PC-3 (cell line): Measurements from ENCODE around the gene RHOT2. TPM values are rescaled to one million over a fixed set of nuclear protein-coding genes. Genes with fewer than 3 reads are reported as not detected.

Experiments
- ATAC-seq: fragments of 200-7000 bp; cut with Tn5 transposase; 2 replicates; pipeline ENCODE4 v1.9.1; 2020; ENCODE audit warnings: mild to moderate bottlenecking, moderate library complexity
- BruUV-seq: library from RNA; stranded (reverse); fragments of 400-500 nt; replicated peaks from 2 replicates; lab custom pipeline; 2021; lab: Mats Ljungman, UMichigan
- CTCF ChIA-PET: fragments of 300-600 bp; sonication (Branson Sonifier 250); formaldehyde crosslinking; loops from one replicate; lab custom pipeline; 2022; ENCODE audit warnings: antibody characterized with exemption; lab: Charles Lee
- POLR2A ChIA-PET: fragments of 300-600 bp; sonication (Branson Sonifier 250); formaldehyde crosslinking; loops from one replicate; lab custom pipeline; 2022; ENCODE audit warnings: antibody characterized with exemption; ENCODE audit not compliant: unreplicated experiment; lab: Charles Lee
- DNase-seq: peaks from one replicate; pipeline ENCODE4 v3.0.0-alpha.2; 2015
- H2AFZ ChIP-seq: fragments of 300-600 bp; sonication (generic); 2 replicates; pipeline ENCODE4 v1.6.0; 2016; ENCODE audit warnings: antibody characterized with exemption, low read length
- H3F3A ChIP-seq: fragments of 300-600 bp; sonication (generic); one replicate; pipeline ENCODE4 v1.6.0; 2017; ENCODE audit warnings: antibody characterized with exemption, low read length, control low read depth, mild to moderate bottlenecking; ENCODE audit not compliant: unreplicated experiment
- H3K27ac ChIP-seq: fragments of 300-600 bp; sonication (generic); 2 replicates; pipeline ENCODE4 v1.5.1; 2016; ENCODE audit warnings: mild to moderate bottlenecking, low read length
- H3K27me3 ChIP-seq: fragments of 300-600 bp; sonication (generic); 2 replicates; pipeline ENCODE4 v1.6.1; 2016; ENCODE audit warnings: low read length, mixed read lengths
- H3K36me3 ChIP-seq: fragments of 300-600 bp; sonication (generic); 2 replicates; pipeline ENCODE4 v1.6.1; 2016; ENCODE audit warnings: low read depth, mixed run types, low read length, mixed read lengths
- H3K4me1 ChIP-seq: fragments of 300-600 bp; sonication (generic); 2 replicates; pipeline ENCODE4 v1.5.1; 2016; ENCODE audit warnings: low read length; ENCODE audit not compliant: insufficient read depth
- H3K4me2 ChIP-seq: fragments of 300-600 bp; sonication (generic); 2 replicates; pipeline ENCODE4 v1.6.0; 2016; ENCODE audit warnings: low read length
- H3K4me3 ChIP-seq: fragments of 300-600 bp; sonication (generic); 2 replicates; pipeline ENCODE4 v1.5.1; 2016; ENCODE audit warnings: mild to moderate bottlenecking, low read length, mixed read lengths
- H3K79me2 ChIP-seq: fragments of 300-600 bp; sonication (generic); 2 replicates; pipeline ENCODE4 v1.6.1; 2017; ENCODE audit warnings: low read length, mixed read lengths
- H3K9ac ChIP-seq: fragments of 300-600 bp; sonication (generic); 2 replicates; pipeline ENCODE4 v1.6.0; 2016; ENCODE audit warnings: mild to moderate bottlenecking, low read length
- H3K9me2 ChIP-seq: fragments of 300-600 bp; sonication (generic); replicated peaks from 2 replicates; pipeline ENCODE4 v1.6.1; 2016; ENCODE audit warnings: mixed run types, low read length, mixed read lengths
- H3K9me3 ChIP-seq: fragments of 300-600 bp; sonication (generic); 2 replicates; pipeline ENCODE4 v1.6.1; 2016; ENCODE audit warnings: low read length, mixed read lengths
- H4K20me1 ChIP-seq: fragments of 300-600 bp; sonication (generic); 2 replicates; pipeline ENCODE4 v1.6.1; 2016; ENCODE audit warnings: low read length, mixed read lengths
- EZH2 ChIP-seq: fragments of 300-600 bp; sonication (generic); IDR thresholded peaks from one replicate; pipeline ENCODE4 v1.6.1; 2017; ENCODE audit warnings: antibody characterized with exemption, mild to moderate bottlenecking, low read length; ENCODE audit not compliant: unreplicated experiment
- EZH2phosphoT487 ChIP-seq: fragments of 300-600 bp; sonication (generic); IDR thresholded peaks from 2 replicates; pipeline ENCODE4 v1.6.1; 2018; ENCODE audit warnings: mild to moderate bottlenecking, antibody characterized with exemption, low read length, borderline replicate concordance
- intact Hi-C: fragments of 100-400 bp; cut with micrococcal nuclease; formaldehyde crosslinking; loops from 2 replicates; pipeline ENCODE4 v1.9.0; 2023
- total RNA-seq: library from RNA; depleted of rRNA; stranded (reverse); fragments of >200 nt; gene quantifications from 2 replicates; pipeline ENCODE4 v1.2.3, GENCODE V29; 2014
- TF ChIP-seq, protein P1 (sequence below): fragments of 300-600 bp; sonication (generic); conservative IDR thresholded peaks from 2 replicates; pipeline ENCODE4 v1.5.1; 2017; ENCODE audit warnings: antibody characterized with exemption, low read depth, mild to moderate bottlenecking, low read length

RHOT2 gene
- total RNA-seq, 1 experiment from 2014 or later = 93.0 TPM

DNA sequence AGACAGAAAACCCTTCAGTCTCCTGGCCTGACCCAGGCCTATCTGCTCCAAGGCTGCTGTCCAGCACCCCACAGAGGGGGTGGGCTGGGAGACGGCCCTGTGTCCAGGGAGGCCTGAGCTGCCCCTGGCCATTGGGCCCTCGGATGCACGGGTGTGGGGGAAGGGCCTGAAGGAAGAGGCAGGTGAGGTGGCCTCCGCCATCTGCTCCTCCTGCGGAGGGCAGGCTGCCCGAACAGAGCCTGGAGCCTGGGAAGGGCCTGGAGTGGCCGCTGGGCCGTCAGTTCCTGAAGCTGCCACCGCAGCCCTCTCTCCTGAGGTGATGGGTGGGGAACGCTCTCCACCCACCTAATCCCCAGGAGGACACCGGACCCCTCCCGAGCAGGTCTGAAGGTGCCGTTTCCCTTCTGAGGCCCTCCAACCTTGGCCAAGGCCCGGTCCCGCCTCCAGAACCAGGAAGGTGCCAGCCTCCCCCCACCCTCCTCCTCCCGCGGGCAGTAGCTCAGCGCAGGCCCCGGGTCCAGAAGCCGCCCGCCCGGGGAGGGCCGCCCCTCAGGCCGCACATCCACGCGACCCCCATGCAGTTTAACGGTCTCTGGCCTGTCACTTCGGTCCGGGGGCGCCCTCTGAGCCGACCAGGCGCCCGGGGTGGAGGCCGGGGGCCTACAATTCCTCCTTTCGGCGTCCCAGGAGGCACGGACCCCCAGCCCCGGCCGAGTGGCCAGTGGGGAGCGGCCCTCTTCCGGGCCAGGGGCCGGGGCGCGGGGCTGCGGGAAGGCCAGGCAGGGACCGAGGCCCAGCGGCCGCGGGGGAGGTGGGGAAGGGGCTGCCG is 36.8 kb downstream of the RHOT2 start:
- H3K27ac ChIP-seq = no peak overlapping the region
- H3K36me3 ChIP-seq = no peaks in the 10 kb centered on the region
- H2AFZ ChIP-seq = no peak overlapping the region
- ATAC-seq (no peak), DNase-seq (no peak)
- no peaks in the 10 kb centered on the region for H3K4me1 ChIP-seq
- H4K20me1 ChIP-seq = no peaks in the 10 kb centered on the region
- CTCF ChIA-PET = no interaction called here
- no peaks in the 10 kb centered on the region for H3F3A ChIP-seq
- H3K4me2 ChIP-seq = peak overlapping the region; percentile 72
- H3K27me3 ChIP-seq = peaks cover 37% of the 10 kb centered on the region
- peak overlapping the region; percentile 55 for H3K4me3 ChIP-seq
- H3K9me2 ChIP-seq = no peaks in the 10 kb centered on the region
- TF ChIP-seq EZH2phosphoT487 (no peak), EZH2 (no peak)
- TF ChIP-seq, protein P1, sequence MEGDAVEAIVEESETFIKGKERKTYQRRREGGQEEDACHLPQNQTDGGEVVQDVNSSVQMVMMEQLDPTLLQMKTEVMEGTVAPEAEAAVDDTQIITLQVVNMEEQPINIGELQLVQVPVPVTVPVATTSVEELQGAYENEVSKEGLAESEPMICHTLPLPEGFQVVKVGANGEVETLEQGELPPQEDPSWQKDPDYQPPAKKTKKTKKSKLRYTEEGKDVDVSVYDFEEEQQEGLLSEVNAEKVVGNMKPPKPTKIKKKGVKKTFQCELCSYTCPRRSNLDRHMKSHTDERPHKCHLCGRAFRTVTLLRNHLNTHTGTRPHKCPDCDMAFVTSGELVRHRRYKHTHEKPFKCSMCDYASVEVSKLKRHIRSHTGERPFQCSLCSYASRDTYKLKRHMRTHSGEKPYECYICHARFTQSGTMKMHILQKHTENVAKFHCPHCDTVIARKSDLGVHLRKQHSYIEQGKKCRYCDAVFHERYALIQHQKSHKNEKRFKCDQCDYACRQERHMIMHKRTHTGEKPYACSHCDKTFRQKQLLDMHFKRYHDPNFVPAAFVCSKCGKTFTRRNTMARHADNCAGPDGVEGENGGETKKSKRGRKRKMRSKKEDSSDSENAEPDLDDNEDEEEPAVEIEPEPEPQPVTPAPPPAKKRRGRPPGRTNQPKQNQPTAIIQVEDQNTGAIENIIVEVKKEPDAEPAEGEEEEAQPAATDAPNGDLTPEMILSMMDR = no peak
- no peaks in the 10 kb centered on the region for H3K9me3 ChIP-seq
- intact Hi-C loops = no loop called here
- no peak overlapping the region for H3K9ac ChIP-seq
- H3K79me2 ChIP-seq = no peaks in the 10 kb centered on the region
- POLR2A ChIA-PET = no interaction called here
- no TSS peak for BruUV-seq

DNA sequence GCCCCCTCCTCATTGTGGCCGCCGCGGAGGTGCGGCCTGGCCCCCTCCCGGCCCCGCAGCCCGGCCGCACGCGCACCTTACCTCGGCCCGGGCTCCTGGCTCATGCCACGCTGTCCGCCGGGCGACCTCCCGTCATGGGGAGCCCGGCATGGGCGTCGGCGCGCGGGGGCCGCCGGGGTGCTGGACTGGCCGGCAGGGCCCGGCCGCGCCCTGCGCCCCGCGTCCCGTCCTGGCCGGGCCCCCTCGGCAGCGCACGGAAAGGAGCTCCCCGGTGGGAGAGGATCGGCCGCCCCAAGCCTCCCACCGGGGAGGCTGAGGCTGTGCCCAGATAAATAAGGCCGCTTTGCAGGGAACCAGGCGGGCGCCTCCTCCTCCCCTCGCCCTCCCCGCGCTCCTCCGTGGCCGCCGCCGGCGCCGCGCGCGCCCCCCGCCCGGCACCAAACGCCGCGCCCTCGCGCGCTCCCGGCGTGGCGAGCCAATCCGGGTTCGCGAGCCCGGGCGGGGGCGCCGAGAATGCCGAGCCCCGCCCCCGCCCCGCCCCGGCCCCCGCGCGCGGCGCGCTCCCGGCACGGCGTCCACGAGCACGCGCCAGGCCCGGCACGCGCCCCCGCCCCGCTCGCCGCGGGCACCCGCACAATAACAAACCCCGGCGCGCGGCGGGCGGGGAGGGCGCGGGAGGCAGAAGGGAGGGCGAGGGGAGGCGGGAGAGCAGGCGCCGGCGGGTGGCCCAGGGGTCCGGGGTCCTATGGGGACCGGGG is 37.7 kb downstream of the RHOT2 start, which contains the start of gene FBXL16:
Gene FBXL16, minus strand, starts transcription at position 371 of the 758 bp plus-strand sequence. CDS start 8,396 bp downstream, outside the sequence.
- Histone ChIP-seq H3K27me3 (peaks cover 39% of the 10 kb centered on the region), H3K79me2 (no peaks in the 10 kb centered on the region), H3K4me3 (peak within 1 kb of the TSS; percentile 55), H3K27ac (no peak within 1 kb of the TSS), H3K4me1 (no peaks in the 10 kb centered on the region), H2AFZ (no peak within 1 kb of the TSS), H3K36me3 (no peaks in the 10 kb centered on the region), H3K9ac (no peak within 1 kb of the TSS), H3K4me2 (peak within 1 kb of the TSS; percentile 72), H3F3A (no peaks in the 10 kb centered on the region), H3K9me2 (no peaks in the 10 kb centered on the region), H4K20me1 (no peaks in the 10 kb centered on the region), H3K9me3 (no peaks in the 10 kb centered on the region)
- DNase-seq = peak; percentile 49
- POLR2A ChIA-PET = no interaction called here
- CTCF ChIA-PET = no interaction called here
- intact Hi-C loops = no loop called here
- BruUV-seq = no TSS peak
- ATAC-seq = peak; percentile 23; the same call in 1 of the 2 replicates
- TF ChIP-seq EZH2 = no peak
- TF ChIP-seq, protein P1 = no peak
- no peak for TF ChIP-seq EZH2phosphoT487
